T-helper 17 cell (primary cell): ENCODE results near the gene MTA3. TPM values are rescaled to one million over a fixed set of nuclear protein-coding genes. Genes with fewer than 3 reads are reported as not detected.

Experiments
- ATAC-seq: fragments of 150-1000 bp; cut with Tn5 transposase; 2 replicates; pipeline ENCODE4 v1.10.0; 2021; ENCODE audit warnings: mild to moderate bottlenecking, moderate library complexity
- DNase-seq, 3 donors: peaks; one replicate each; pipeline versions ENCODE4 v3.0.0 to v3.0.0-alpha.2; 2020 to 2021
- H3K9me3 ChIP-seq: one replicate; pipeline ENCODE4 v1.7.0; 2013; ENCODE audit warnings: low read length, mild to moderate bottlenecking; ENCODE audit not compliant: control insufficient read depth, poor library complexity, severe bottlenecking
- H3K27ac Mint-ChIP-seq: one replicate; pipeline ENCODE4 v1.8.0; 2022; ENCODE audit warnings: mild to moderate bottlenecking, moderate library complexity, mixed read lengths
- H3K27me3 Mint-ChIP-seq: one replicate; pipeline ENCODE4 v1.8.0; 2022; ENCODE audit warnings: mixed read lengths
- H3K36me3 Mint-ChIP-seq: one replicate; pipeline ENCODE4 v1.8.0; 2022; ENCODE audit warnings: low read depth, mixed read lengths
- H3K4me1 Mint-ChIP-seq: one replicate; pipeline ENCODE4 v1.8.0; 2022; ENCODE audit warnings: mild to moderate bottlenecking, mixed read lengths
- H3K4me3 Mint-ChIP-seq: one replicate; pipeline ENCODE4 v1.8.0; 2022; ENCODE audit warnings: mild to moderate bottlenecking, moderate library complexity, mixed read lengths
- total RNA-seq, 4 donors: library from RNA in 2 of 4; stranded (reverse) in 2 of 4; gene quantifications; one replicate each; pipeline ENCODE4 v1.2.3 and lab custom pipeline; 2022 to 2026

Gene MTA3
- total RNA-seq, 2 donors from 2014 or later = 19.0 to 25.2 TPM

GRCh38 chr2:42775810-42776209 lies 207.4 kb downstream of the MTA3 start:
- H3K9me3 ChIP-seq = no peaks in the 10 kb centered on the region
- DNase-seq (no peak), ATAC-seq (no peak)
- no peak overlapping the region for H3K4me3 Mint-ChIP-seq
- no peaks in the 10 kb centered on the region for H3K27me3 Mint-ChIP-seq
- no peak overlapping the region for H3K27ac Mint-ChIP-seq
- peaks cover 8% of the 10 kb centered on the region for H3K4me1 Mint-ChIP-seq
- H3K36me3 Mint-ChIP-seq = peaks cover 3% of the 10 kb centered on the region

- H3K9me3 ChIP-seq = no peaks in the 10 kb centered on the region
- Mint-ChIP-seq H3K4me3 (no peak overlapping the region), H3K27ac (no peak overlapping the region), H3K27me3 (peaks cover 7% of the 10 kb centered on the region), H3K36me3 (peaks cover 3% of the 10 kb centered on the region), H3K4me1 (peaks cover 6% of the 10 kb centered on the region)
- no peak for DNase-seq
- ATAC-seq = no peak
Measured at GRCh38 chr2:42777883-42778805, 209.7 kb downstream of the MTA3 start.

- DNase-seq (no peak), ATAC-seq (no peak)
- Mint-ChIP-seq H3K27me3 (peaks cover 7% of the 10 kb centered on the region), H3K27ac (no peak overlapping the region), H3K4me1 (no peaks in the 10 kb centered on the region), H3K36me3 (peaks cover 2% of the 10 kb centered on the region), H3K4me3 (no peak overlapping the region)
- H3K9me3 ChIP-seq = no peaks in the 10 kb centered on the region
Measured at GRCh38 chr2:42781181-42781580, 212.7 kb downstream of the MTA3 start.

GRCh38 chr2:42783511-42783910 lies 215.1 kb downstream of the MTA3 start:
- Mint-ChIP-seq H3K4me3 (no peak overlapping the region), H3K27me3 (peaks cover 30% of the 10 kb centered on the region), H3K4me1 (no peaks in the 10 kb centered on the region), H3K27ac (no peak overlapping the region), H3K36me3 (no peaks in the 10 kb centered on the region)
- DNase-seq (no peak), ATAC-seq (no peak)
- H3K9me3 ChIP-seq = no peaks in the 10 kb centered on the region

- DNase-seq (no peak), ATAC-seq (no peak)
- Mint-ChIP-seq H3K4me1 (no peaks in the 10 kb centered on the region), H3K4me3 (no peak overlapping the region), H3K27me3 (peaks cover 34% of the 10 kb centered on the region), H3K36me3 (no peaks in the 10 kb centered on the region), H3K27ac (no peak overlapping the region)
- no peaks in the 10 kb centered on the region for H3K9me3 ChIP-seq
Measured at GRCh38 chr2:42784204-42784880, 215.9 kb downstream of the MTA3 start.

GRCh38 chr2:42786561-42787345 lies 218.3 kb downstream of the MTA3 start:
- no peaks in the 10 kb centered on the region for H3K9me3 ChIP-seq
- Mint-ChIP-seq H3K4me3 (no peak overlapping the region), H3K27me3 (peaks cover 56% of the 10 kb centered on the region), H3K36me3 (peaks cover 9% of the 10 kb centered on the region), H3K27ac (no peak overlapping the region), H3K4me1 (peaks cover 2% of the 10 kb centered on the region)
- ATAC-seq = no peak
- no peak for DNase-seq

GRCh38 chr2:42787424-42787787 lies 219.0 kb downstream of the MTA3 start:
- Mint-ChIP-seq H3K36me3 (peaks cover 9% of the 10 kb centered on the region), H3K27ac (no peak overlapping the region), H3K4me1 (peaks cover 5% of the 10 kb centered on the region), H3K4me3 (no peak overlapping the region), H3K27me3 (peaks cover 60% of the 10 kb centered on the region)
- no peaks in the 10 kb centered on the region for H3K9me3 ChIP-seq
- ATAC-seq = no peak
- DNase-seq = no peak

- no peaks in the 10 kb centered on the region for H3K9me3 ChIP-seq
- Mint-ChIP-seq H3K36me3 (peaks cover 9% of the 10 kb centered on the region), H3K27me3 (peaks cover 54% of the 10 kb centered on the region), H3K4me3 (no peak overlapping the region), H3K4me1 (peaks cover 5% of the 10 kb centered on the region), H3K27ac (no peak overlapping the region)
- DNase-seq (no peak), ATAC-seq (no peak)
Measured at GRCh38 chr2:42787788-42788477, 219.5 kb downstream of the MTA3 start.

GRCh38 chr2:42788478-42788793 lies 220.0 kb downstream of the MTA3 start:
- Mint-ChIP-seq H3K4me3 (no peak overlapping the region), H3K27me3 (peaks cover 57% of the 10 kb centered on the region), H3K4me1 (peaks cover 7% of the 10 kb centered on the region), H3K36me3 (peaks cover 9% of the 10 kb centered on the region), H3K27ac (no peak overlapping the region)
- no peak for ATAC-seq
- no peak for DNase-seq
- H3K9me3 ChIP-seq = no peaks in the 10 kb centered on the region

GRCh38 chr2:42788882-42789281 lies 220.4 kb downstream of the MTA3 start:
- Mint-ChIP-seq H3K4me1 (peaks cover 11% of the 10 kb centered on the region), H3K4me3 (no peak overlapping the region), H3K27me3 (peaks cover 61% of the 10 kb centered on the region), H3K27ac (no peak overlapping the region), H3K36me3 (peaks cover 9% of the 10 kb centered on the region)
- no peaks in the 10 kb centered on the region for H3K9me3 ChIP-seq
- no peak for ATAC-seq
- DNase-seq = no peak

- Mint-ChIP-seq H3K27ac (no peak overlapping the region), H3K4me3 (no peak overlapping the region), H3K4me1 (peaks cover 12% of the 10 kb centered on the region), H3K27me3 (peaks cover 70% of the 10 kb centered on the region), H3K36me3 (peaks cover 9% of the 10 kb centered on the region)
- DNase-seq (no peak), ATAC-seq (no peak)
- H3K9me3 ChIP-seq = no peaks in the 10 kb centered on the region
Measured at GRCh38 chr2:42789751-42790150, 221.3 kb downstream of the MTA3 start.

GRCh38 chr2:42791606-42792005 lies 223.2 kb downstream of the MTA3 start:
- Mint-ChIP-seq H3K27ac (no peak overlapping the region), H3K4me3 (peak overlapping the region; percentile 77), H3K27me3 (peaks cover 77% of the 10 kb centered on the region), H3K4me1 (peaks cover 18% of the 10 kb centered on the region), H3K36me3 (peaks cover 9% of the 10 kb centered on the region)
- DNase-seq (no peak), ATAC-seq (no peak)
- no peaks in the 10 kb centered on the region for H3K9me3 ChIP-seq
